GM12875 (cell line): ENCODE measurements around the gene OXTR.

Experiments used
- H3K4me3 ChIP-seq: one replicate; pipeline ENCODE4 v1.5.1; 2011; ENCODE audit warnings: low read depth, low read length, control low read depth
- TF ChIP-seq, protein P1 (sequence below): IDR thresholded peaks from 2 replicates; pipeline ENCODE4 v1.5.1; 2011; ENCODE audit warnings: low read depth, mild to moderate bottlenecking, control low read depth, inconsistent platforms, low read length, moderate library complexity, borderline replicate concordance; ENCODE audit not compliant: insufficient read depth

OXTR gene

DNA sequence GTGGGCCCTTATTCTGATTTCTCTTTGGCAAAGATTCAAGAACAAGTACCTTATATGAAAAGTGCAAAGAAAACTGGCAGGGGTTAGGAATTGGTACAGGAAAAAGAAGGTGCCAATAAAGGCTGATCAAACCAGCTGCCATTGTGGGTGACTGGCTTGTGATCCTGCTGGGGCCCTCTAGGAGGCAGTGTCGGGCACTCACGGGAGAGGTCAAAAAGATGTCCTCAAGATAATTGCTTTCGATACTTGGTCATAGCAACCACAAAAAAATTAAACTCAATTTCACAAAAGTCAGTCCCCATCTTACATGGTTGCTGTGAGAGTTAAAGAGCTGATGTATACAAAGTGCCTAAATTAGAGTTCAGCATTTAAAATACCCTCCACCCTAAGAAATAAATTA lies 66.9 kb downstream of the OXTR start:
- TF ChIP-seq, protein P1, sequence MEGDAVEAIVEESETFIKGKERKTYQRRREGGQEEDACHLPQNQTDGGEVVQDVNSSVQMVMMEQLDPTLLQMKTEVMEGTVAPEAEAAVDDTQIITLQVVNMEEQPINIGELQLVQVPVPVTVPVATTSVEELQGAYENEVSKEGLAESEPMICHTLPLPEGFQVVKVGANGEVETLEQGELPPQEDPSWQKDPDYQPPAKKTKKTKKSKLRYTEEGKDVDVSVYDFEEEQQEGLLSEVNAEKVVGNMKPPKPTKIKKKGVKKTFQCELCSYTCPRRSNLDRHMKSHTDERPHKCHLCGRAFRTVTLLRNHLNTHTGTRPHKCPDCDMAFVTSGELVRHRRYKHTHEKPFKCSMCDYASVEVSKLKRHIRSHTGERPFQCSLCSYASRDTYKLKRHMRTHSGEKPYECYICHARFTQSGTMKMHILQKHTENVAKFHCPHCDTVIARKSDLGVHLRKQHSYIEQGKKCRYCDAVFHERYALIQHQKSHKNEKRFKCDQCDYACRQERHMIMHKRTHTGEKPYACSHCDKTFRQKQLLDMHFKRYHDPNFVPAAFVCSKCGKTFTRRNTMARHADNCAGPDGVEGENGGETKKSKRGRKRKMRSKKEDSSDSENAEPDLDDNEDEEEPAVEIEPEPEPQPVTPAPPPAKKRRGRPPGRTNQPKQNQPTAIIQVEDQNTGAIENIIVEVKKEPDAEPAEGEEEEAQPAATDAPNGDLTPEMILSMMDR: peak; percentile 47; the same call in 1 of the 2 replicates
- no peak overlapping the region for H3K4me3 ChIP-seq
